Omental fat pad (tissue), 4 donors: Measurements from ENCODE around the gene ADAM30. TPM values are rescaled to one million over a fixed set of nuclear protein-coding genes. Genes with fewer than 3 reads are reported as not detected.

Experiments
- ATAC-seq: fragments of 150-250 bp; one replicate; pipeline ENCODE4 v1.9.1; 2016; ENCODE audit warnings: mild to moderate bottlenecking, moderate library complexity; ENCODE audit not compliant: low FRiP score
- DNase-seq: peaks from one replicate; pipeline ENCODE4 v3.0.0-alpha.2; 2019; ENCODE audit warnings: low spot score
- total RNA-seq, 4 donors: library from RNA; depleted of rRNA; stranded (reverse); fragments of >200 nt; gene quantifications; one replicate each; pipeline ENCODE4 v1.1.0, GENCODE V29; 2016
- TF ChIP-seq, protein P1 (sequence below), 3 donors: fragments of 450-650 bp; IDR thresholded peaks; one replicate each; pipeline ENCODE4 v1.5.1; 2016 to 2017; ENCODE audit warnings: antibody characterized with exemption in 3 of 3, mild to moderate bottlenecking in 3 of 3, moderate library complexity in 2 of 3

ADAM30 gene
- not detected for total RNA-seq

DNA sequence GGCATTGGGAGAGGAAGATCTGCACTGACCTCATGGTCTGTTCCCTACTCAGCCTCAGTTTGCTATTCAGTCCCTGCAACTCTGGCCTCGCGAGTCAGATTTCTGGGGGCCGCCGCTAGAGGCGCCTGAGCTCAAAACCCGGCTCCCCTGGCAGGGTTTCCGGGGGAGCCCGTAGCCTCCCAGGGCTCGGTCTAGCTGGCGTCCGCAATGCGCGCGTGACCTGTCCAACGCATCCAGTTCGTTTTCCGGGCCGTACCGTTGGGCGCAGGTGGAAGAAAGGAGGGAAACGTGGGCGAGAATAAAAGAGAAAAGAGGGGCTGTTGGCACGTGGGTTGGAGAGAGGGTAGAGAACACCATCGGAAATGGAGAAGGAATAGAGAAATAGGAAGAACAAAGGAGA is at the start of gene ADAM30:
Gene ADAM30, minus strand, starts transcription at position 213 of the 400 bp plus-strand sequence. Its CDS starts 179 bp downstream, at position 34.
- TF ChIP-seq, protein P1, sequence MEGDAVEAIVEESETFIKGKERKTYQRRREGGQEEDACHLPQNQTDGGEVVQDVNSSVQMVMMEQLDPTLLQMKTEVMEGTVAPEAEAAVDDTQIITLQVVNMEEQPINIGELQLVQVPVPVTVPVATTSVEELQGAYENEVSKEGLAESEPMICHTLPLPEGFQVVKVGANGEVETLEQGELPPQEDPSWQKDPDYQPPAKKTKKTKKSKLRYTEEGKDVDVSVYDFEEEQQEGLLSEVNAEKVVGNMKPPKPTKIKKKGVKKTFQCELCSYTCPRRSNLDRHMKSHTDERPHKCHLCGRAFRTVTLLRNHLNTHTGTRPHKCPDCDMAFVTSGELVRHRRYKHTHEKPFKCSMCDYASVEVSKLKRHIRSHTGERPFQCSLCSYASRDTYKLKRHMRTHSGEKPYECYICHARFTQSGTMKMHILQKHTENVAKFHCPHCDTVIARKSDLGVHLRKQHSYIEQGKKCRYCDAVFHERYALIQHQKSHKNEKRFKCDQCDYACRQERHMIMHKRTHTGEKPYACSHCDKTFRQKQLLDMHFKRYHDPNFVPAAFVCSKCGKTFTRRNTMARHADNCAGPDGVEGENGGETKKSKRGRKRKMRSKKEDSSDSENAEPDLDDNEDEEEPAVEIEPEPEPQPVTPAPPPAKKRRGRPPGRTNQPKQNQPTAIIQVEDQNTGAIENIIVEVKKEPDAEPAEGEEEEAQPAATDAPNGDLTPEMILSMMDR (IDR thresholded peaks at IDR 0.05): no peak
- ATAC-seq (no peak), DNase-seq (no peak)

DNA sequence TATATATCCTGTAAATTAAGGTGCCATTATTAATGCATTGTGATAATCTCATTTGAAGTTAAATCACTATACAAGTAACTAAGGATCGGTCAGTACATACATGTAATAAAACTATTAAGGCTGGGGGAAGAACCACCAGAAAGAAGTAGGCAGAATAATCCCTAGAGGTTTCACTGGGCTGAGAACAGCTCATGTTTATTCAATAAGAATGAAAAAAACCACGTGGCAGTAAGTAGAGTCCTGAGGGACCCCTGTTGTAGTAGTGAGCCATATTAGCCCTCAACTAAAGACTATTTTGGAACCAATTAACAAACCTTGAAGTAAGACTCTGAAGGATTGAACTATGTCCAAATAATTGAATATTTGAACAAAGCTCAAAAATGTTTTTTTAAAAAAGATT is 46.9 kb upstream of the ADAM30 start:
- no peak for ATAC-seq
- TF ChIP-seq, protein P1 (IDR thresholded peaks at IDR 0.05): no peak
- no peak for DNase-seq

GRCh38 chr1:119941392-119941791 is 45.1 kb upstream of the ADAM30 start:
- TF ChIP-seq, protein P1 (IDR thresholded peaks at IDR 0.05): no peak
- no peak for DNase-seq
- ATAC-seq: no peak

GRCh38 chr1:119940697-119941096 is 44.4 kb upstream of the ADAM30 start:
- TF ChIP-seq, protein P1 (IDR thresholded peaks at IDR 0.05): no peak
- ATAC-seq (no peak), DNase-seq (no peak)

- DNase-seq (no peak), ATAC-seq (no peak)
- TF ChIP-seq, protein P1 (IDR thresholded peaks at IDR 0.05): no peak
Observed at GRCh38 chr1:119937198-119937597, 40.9 kb upstream of the ADAM30 start.

- DNase-seq (no peak), ATAC-seq (no peak)
- TF ChIP-seq, protein P1 (IDR thresholded peaks at IDR 0.05): no peak
Observed at GRCh38 chr1:119935915-119936314, 39.6 kb upstream of the ADAM30 start.

DNA sequence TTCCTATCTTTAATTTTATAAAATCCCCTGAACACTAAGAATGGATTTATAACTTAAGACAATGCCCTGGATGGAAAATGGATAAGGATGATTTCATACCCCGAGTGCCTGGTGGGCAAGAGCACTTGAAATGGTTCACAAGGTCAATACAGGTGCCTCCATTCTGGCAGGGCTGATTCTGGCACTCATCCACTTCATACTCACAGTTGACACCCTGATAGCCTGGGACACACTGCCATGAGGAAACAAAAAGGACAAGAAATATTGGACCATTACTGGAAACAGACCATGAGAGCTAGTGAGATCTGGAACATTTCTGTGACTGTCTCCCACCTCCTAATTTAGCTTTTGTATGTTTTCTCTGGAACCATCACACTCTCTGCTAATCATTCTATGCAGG is 39.1 kb upstream of the ADAM30 start:
- ATAC-seq (no peak), DNase-seq (no peak)
- TF ChIP-seq, protein P1 (IDR thresholded peaks at IDR 0.05): no peak
